Measurements from ENCODE around the gene ELOA2. TPM values are rescaled to one million over a fixed set of nuclear protein-coding genes. Genes with fewer than 3 reads are reported as not detected.

The ELOA2 gene
- total RNA-seq, 1 experiment from 2014 or later, result not detected

- no peaks in the 10 kb centered on the region for H3K9me3 ChIP-seq (ENCODE audit: control insufficient read depth, insufficient read depth, low read depth, low read length)
- TF ChIP-seq, protein P1, sequence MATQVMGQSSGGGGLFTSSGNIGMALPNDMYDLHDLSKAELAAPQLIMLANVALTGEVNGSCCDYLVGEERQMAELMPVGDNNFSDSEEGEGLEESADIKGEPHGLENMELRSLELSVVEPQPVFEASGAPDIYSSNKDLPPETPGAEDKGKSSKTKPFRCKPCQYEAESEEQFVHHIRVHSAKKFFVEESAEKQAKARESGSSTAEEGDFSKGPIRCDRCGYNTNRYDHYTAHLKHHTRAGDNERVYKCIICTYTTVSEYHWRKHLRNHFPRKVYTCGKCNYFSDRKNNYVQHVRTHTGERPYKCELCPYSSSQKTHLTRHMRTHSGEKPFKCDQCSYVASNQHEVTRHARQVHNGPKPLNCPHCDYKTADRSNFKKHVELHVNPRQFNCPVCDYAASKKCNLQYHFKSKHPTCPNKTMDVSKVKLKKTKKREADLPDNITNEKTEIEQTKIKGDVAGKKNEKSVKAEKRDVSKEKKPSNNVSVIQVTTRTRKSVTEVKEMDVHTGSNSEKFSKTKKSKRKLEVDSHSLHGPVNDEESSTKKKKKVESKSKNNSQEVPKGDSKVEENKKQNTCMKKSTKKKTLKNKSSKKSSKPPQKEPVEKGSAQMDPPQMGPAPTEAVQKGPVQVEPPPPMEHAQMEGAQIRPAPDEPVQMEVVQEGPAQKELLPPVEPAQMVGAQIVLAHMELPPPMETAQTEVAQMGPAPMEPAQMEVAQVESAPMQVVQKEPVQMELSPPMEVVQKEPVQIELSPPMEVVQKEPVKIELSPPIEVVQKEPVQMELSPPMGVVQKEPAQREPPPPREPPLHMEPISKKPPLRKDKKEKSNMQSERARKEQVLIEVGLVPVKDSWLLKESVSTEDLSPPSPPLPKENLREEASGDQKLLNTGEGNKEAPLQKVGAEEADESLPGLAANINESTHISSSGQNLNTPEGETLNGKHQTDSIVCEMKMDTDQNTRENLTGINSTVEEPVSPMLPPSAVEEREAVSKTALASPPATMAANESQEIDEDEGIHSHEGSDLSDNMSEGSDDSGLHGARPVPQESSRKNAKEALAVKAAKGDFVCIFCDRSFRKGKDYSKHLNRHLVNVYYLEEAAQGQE (IDR thresholded peaks at IDR 0.05; ENCODE audit: insufficient read depth in 1 of 2, low read depth in 2 of 2, low read length in 1 of 2), result no peak
- TF ChIP-seq CTCF (IDR thresholded peaks at IDR 0.05), result peak; percentile 61; the same call in 1 of the 2 replicates
- DNase-seq (ENCODE audit: low read depth, low spot score) (peak; percentile 20), ATAC-seq (no peak)
- ChIA-PET POLR2A (no interaction called here), CTCF (interaction anchor here (0.7 kb wide), 1 partner anchor 154 kb away, joined by 5 read pairs; no protein-coding TSS in a partner anchor)
- in situ Hi-C loops (cut with HindIII; ENCODE audit: low pct_unique_long_range_greater_than_20kb, low sequenced_read_pairs) (no loop called here), intact Hi-C loops (cut with micrococcal nuclease; ENCODE audit: unreplicated experiment) (no loop called here)
- H3K4me3 ChIP-seq (ENCODE audit: low read depth in 2 of 2, low read length in 2 of 2), result no peak overlapping the region
- BruUV-seq (replicated peaks), result no TSS peak
- H3K4me1 ChIP-seq (ENCODE audit: control insufficient read depth, insufficient read depth, low read length), result no peaks in the 10 kb centered on the region
- H3K27ac ChIP-seq (ENCODE audit: low read length), result no peak overlapping the region
- no peaks in the 10 kb centered on the region for H3K36me3 ChIP-seq (ENCODE audit: control insufficient read depth, insufficient read depth, low read length)
- H3K27me3 ChIP-seq (ENCODE audit: control insufficient read depth, insufficient read depth, low read length), result no peaks in the 10 kb centered on the region
These were observed 15.0 kb upstream of the ELOA2 start for GRCh38 chr18:47050468-47050867.

GRCh38 chr18:47040982-47041381 lies 5.6 kb upstream of the ELOA2 start:
- POLR2A ChIA-PET, result no interaction called here

GRCh38 chr18:47036927-47037578 lies 1.6 kb upstream of the ELOA2 start:
- no peaks in the 10 kb centered on the region for H3K27me3 ChIP-seq (ENCODE audit: control insufficient read depth, insufficient read depth, low read length)
- no peak overlapping the region for H3K27ac ChIP-seq (ENCODE audit: low read length)
- DNase-seq (ENCODE audit: low read depth, low spot score), result no peak
- intact Hi-C loops (cut with micrococcal nuclease; ENCODE audit: unreplicated experiment) (no loop called here), in situ Hi-C loops (cut with HindIII; ENCODE audit: low pct_unique_long_range_greater_than_20kb, low sequenced_read_pairs) (no loop called here)
- no peak for ATAC-seq
- BruUV-seq (replicated peaks), result no TSS peak
- no peak overlapping the region for H3K4me3 ChIP-seq (ENCODE audit: low read depth in 2 of 2, low read length in 2 of 2)
- TF ChIP-seq POLR2AphosphoS5 (IDR thresholded peaks at IDR 0.05; ENCODE audit: low read depth, low read length) (no peak), CTCF (IDR thresholded peaks at IDR 0.05) (no peak), TCF7L2 (IDR thresholded peaks at IDR 0.05; ENCODE audit: low read depth, low read length) (no peak), SIN3A (IDR thresholded peaks at IDR 0.05; ENCODE audit: borderline replicate concordance, insufficient read depth, low read depth, low read length) (no peak)
- TF ChIP-seq, protein P1 (IDR thresholded peaks at IDR 0.05; ENCODE audit: insufficient read depth in 1 of 2, low read depth in 2 of 2, low read length in 1 of 2), result no peak
- POLR2A ChIA-PET, result no interaction called here
- H3K9me3 ChIP-seq (ENCODE audit: control insufficient read depth, insufficient read depth, low read depth, low read length), result no peaks in the 10 kb centered on the region
- H3K4me1 ChIP-seq (ENCODE audit: control insufficient read depth, insufficient read depth, low read length), result no peaks in the 10 kb centered on the region
- H3K36me3 ChIP-seq (ENCODE audit: control insufficient read depth, insufficient read depth, low read length), result no peaks in the 10 kb centered on the region
- CTCF ChIA-PET, result no interaction called here

More at GRCh38 chr18:47040982-47041381, 5.6 kb upstream of the ELOA2 start:
- Histone ChIP-seq H3K27ac (ENCODE audit: low read length) (no peak overlapping the region), H3K9me3 (ENCODE audit: control insufficient read depth, insufficient read depth, low read depth, low read length) (no peaks in the 10 kb centered on the region), H3K4me3 (ENCODE audit: low read depth in 2 of 2, low read length in 2 of 2) (no peak overlapping the region), H3K27me3 (ENCODE audit: control insufficient read depth, insufficient read depth, low read length) (no peaks in the 10 kb centered on the region), H3K36me3 (ENCODE audit: control insufficient read depth, insufficient read depth, low read length) (no peaks in the 10 kb centered on the region), H3K4me1 (ENCODE audit: control insufficient read depth, insufficient read depth, low read length) (no peaks in the 10 kb centered on the region)
- no peak for DNase-seq (ENCODE audit: low read depth, low spot score)
- in situ Hi-C loops (cut with HindIII; ENCODE audit: low pct_unique_long_range_greater_than_20kb, low sequenced_read_pairs), result no loop called here
- ATAC-seq, result no peak
- CTCF ChIA-PET, result no interaction called here
- no TSS peak for BruUV-seq (replicated peaks)
- no peak for TF ChIP-seq POLR2AphosphoS5 (IDR thresholded peaks at IDR 0.05; ENCODE audit: low read depth, low read length)
- intact Hi-C loops (cut with micrococcal nuclease; ENCODE audit: unreplicated experiment), result no loop called here
